B cell (primary cell): Measurements from ENCODE around the gene AIFM1. TPM values are rescaled to one million over a fixed set of nuclear protein-coding genes. Genes with fewer than 3 reads are reported as not detected.

Experiments
- ATAC-seq: fragments of 200-7000 bp; cut with Tn5 transposase; one replicate; pipeline ENCODE4 v1.10.0; 2021; ENCODE audit warnings: low read depth, mild to moderate bottlenecking, moderate number of reproducible peaks, moderate library complexity
- CTCF ChIA-PET: fragments of 350-600 bp; sonication (Branson Sonifier 250); formaldehyde crosslinking; loops from one replicate; lab custom pipeline; 2021; ENCODE audit warnings: antibody characterized with exemption, inconsistent platforms; lab: Charles Lee
- POLR2A ChIA-PET: fragments of 350-600 bp; sonication (Branson Sonifier 250); formaldehyde crosslinking; loops from one replicate; lab custom pipeline; 2021; ENCODE audit warnings: antibody characterized with exemption; lab: Charles Lee
- DNase-seq: peaks from one replicate; pipeline ENCODE4 v3.0.0; 2013
- H2AFZ ChIP-seq: 2 replicates; pipeline ENCODE4 v1.6.1; 2012; ENCODE audit warnings: mild to moderate bottlenecking, low read depth, low read length; ENCODE audit not compliant: insufficient read depth, poor library complexity, severe bottlenecking
- H3K27ac ChIP-seq, 2 donors: 1 replicate in 1 of 2; 2 replicates in 1 of 2; pipeline ENCODE4 v1.5.1; 2012 to 2013; ENCODE audit warnings: low read length in 2 of 2, mild to moderate bottlenecking in 2 of 2, moderate library complexity in 1 of 2
- H3K27me3 ChIP-seq, 4 experiments: fragments of 200-600 bp in 1 of 4; sonication (generic) in 1 of 4; replicated peaks in 1 of 4; 1 replicate in 2 of 4; 2 replicates in 2 of 4; pipeline versions ENCODE4 v1.6.1 to v1.7.0; 2013 to 2016; ENCODE audit warnings: low read length in 3 of 4, mild to moderate bottlenecking in 2 of 4, mixed read lengths in 1 of 4, moderate library complexity in 1 of 4; ENCODE audit not compliant: insufficient read depth in 4 of 4, control insufficient read depth in 3 of 4; ENCODE audit errors: control extremely low read depth in 1 of 4
- H3K36me3 ChIP-seq, 2 experiments: replicated peaks in 1 of 2; 1 replicate in 1 of 2; 2 replicates in 1 of 2; pipeline versions ENCODE4 v1.6.1 to v1.7.1; 2013; ENCODE audit warnings: low read length in 1 of 2; ENCODE audit not compliant: insufficient read depth in 2 of 2, control insufficient read depth in 1 of 2; ENCODE audit errors: control extremely low read depth in 1 of 2, extremely low read depth in 1 of 2
- H3K4me1 ChIP-seq, 2 donors: fragments of 200-600 bp in 1 of 2; sonication (generic) in 1 of 2; 1 replicate in 1 of 2; 2 replicates in 1 of 2; pipeline versions ENCODE4 v1.5.1 to v1.6.1; 2013 to 2017; ENCODE audit warnings: low read length in 2 of 2; ENCODE audit not compliant: control insufficient read depth in 2 of 2, insufficient read depth in 2 of 2
- H3K4me2 ChIP-seq: replicated peaks from 2 replicates; pipeline ENCODE3; 2012; ENCODE audit warnings: mild to moderate bottlenecking, low read depth, low read length; ENCODE audit not compliant: poor library complexity, severe bottlenecking
- H3K4me3 ChIP-seq, 5 experiments: fragments of 200-600 bp in 1 of 5; sonication (generic) in 1 of 5; 1 replicate in 3 of 5; 2 replicates in 2 of 5; pipeline versions ENCODE4 v1.5.1 to v1.7.0; 2011 to 2016; ENCODE audit warnings: low read length in 4 of 5, mild to moderate bottlenecking in 4 of 5, low read depth in 2 of 5, control low read depth in 1 of 5, moderate library complexity in 1 of 5; ENCODE audit not compliant: insufficient read depth in 1 of 5; ENCODE audit errors: control extremely low read depth in 1 of 5, extremely low read depth in 1 of 5
- H3K79me2 ChIP-seq: fragments of 200-600 bp; sonication (generic); one replicate; pipeline ENCODE4 v1.6.0; 2016; ENCODE audit warnings: low read length; ENCODE audit not compliant: control insufficient read depth, insufficient read depth
- H3K9ac ChIP-seq: fragments of 200-600 bp; sonication (generic); 2 replicates; pipeline ENCODE4 v1.6.1; 2017; ENCODE audit warnings: mild to moderate bottlenecking, low read length, moderate library complexity
- H3K9me3 ChIP-seq, 3 donors: one replicate each; pipeline versions ENCODE4 v1.6.1 to v1.7.1; 2013; ENCODE audit warnings: low read length in 2 of 3; ENCODE audit not compliant: control insufficient read depth in 2 of 3, insufficient read depth in 1 of 3; ENCODE audit errors: control extremely low read depth in 1 of 3
- H4K20me1 ChIP-seq: 2 replicates; pipeline ENCODE4 v1.6.0; 2012; ENCODE audit warnings: mild to moderate bottlenecking, low read length; ENCODE audit not compliant: insufficient read depth, control insufficient read depth, poor library complexity, severe bottlenecking
- H3K27ac Mint-ChIP-seq: one replicate; pipeline ENCODE4 v1.8.0; 2021; ENCODE audit warnings: mixed read lengths
- H3K27me3 Mint-ChIP-seq: one replicate; pipeline ENCODE4 v1.8.0; 2021; ENCODE audit warnings: mixed read lengths
- H3K4me1 Mint-ChIP-seq: one replicate; pipeline ENCODE4 v1.8.0; 2021; ENCODE audit warnings: mixed read lengths
- H3K4me3 Mint-ChIP-seq: one replicate; pipeline ENCODE4 v1.8.0; 2021; ENCODE audit warnings: mixed read lengths
- H3K9me3 Mint-ChIP-seq: one replicate; pipeline ENCODE4 v1.8.0; 2022; ENCODE audit warnings: mixed read lengths; ENCODE audit not compliant: insufficient read depth
- CTCF ChIP-seq: fragments of 200-600 bp; IDR thresholded peaks from one replicate; pipeline ENCODE4 v1.8.0; 2022; ENCODE audit warnings: antibody characterized with exemption, mild to moderate bottlenecking
- EZH2 ChIP-seq: IDR thresholded peaks from 2 replicates; pipeline ENCODE4 v1.6.1; 2012; ENCODE audit warnings: borderline replicate concordance, low read depth, mild to moderate bottlenecking, moderate library complexity, low read length; ENCODE audit not compliant: insufficient read depth, poor library complexity, severe bottlenecking
- WGBS: methylation state at CpG from one replicate; pipeline ENCODE4 v1.1.5; 2013; ENCODE audit warnings: missing lambda C conversion rate; ENCODE audit not compliant: insufficient coverage; 5-methylcytosine and 5-hydroxymethylcytosine counted together
- intact Hi-C: fragments of 100-400 bp; cut with micrococcal nuclease; formaldehyde crosslinking; loops from one replicate; pipeline ENCODE4 v1.10.0; 2022
- polyA plus RNA-seq: library from polyadenylated mRNA; depleted of rRNA; stranded (reverse); fragments of >200 nt; gene quantifications from 2 replicates; pipeline ENCODE4 v1.2.3, GENCODE V29; 2012
- total RNA-seq, 2 donors: library from RNA; stranded (reverse); fragments of 120-200 nt in 1 of 2; gene quantifications; 1 replicate in 1 of 2; 2 replicates in 1 of 2; pipeline versions ENCODE4 v1.2.3 to v1.2.4, GENCODE V29; 2013 to 2022

The AIFM1 gene
- total and polyA plus RNA-seq, 2 donors (not counting 1 experiment from before 2014, with no cell fraction given), result 11.4 to 15.9 TPM

- Histone ChIP-seq H3K4me1 (no peaks in the 10 kb centered on the region), H3K9me3 (no peaks in the 10 kb centered on the region), H2AFZ (no peak overlapping the region), H3K4me3 (no peak overlapping the region), H3K27me3 (no peaks in the 10 kb centered on the region), H3K27ac (no peak overlapping the region), H3K36me3 (no peaks in the 10 kb centered on the region), H4K20me1 (no peaks in the 10 kb centered on the region), H3K4me2 (no peak overlapping the region), H3K9ac (no peak overlapping the region), H3K79me2 (no peaks in the 10 kb centered on the region)
- TF ChIP-seq EZH2 (no peak), CTCF (no peak)
- peaks cover 9% of the 10 kb centered on the region for H3K4me1 Mint-ChIP-seq
- ChIA-PET CTCF (interaction anchor here (0.7 to 1.2 kb wide), 3 partner anchors 43 to 595 kb away, joined by 3 to 4 read pairs (median 4); no protein-coding TSS in a partner anchor), POLR2A (no interaction called here)
- DNase-seq (no peak), ATAC-seq (no peak)
- H3K27me3 Mint-ChIP-seq, result no peaks in the 10 kb centered on the region
- H3K4me3 Mint-ChIP-seq, result no peak overlapping the region
- 100% methylated on average over 2 of the region's 7 CpGs for WGBS
- no peaks in the 10 kb centered on the region for H3K9me3 Mint-ChIP-seq
- intact Hi-C loops, result no loop called here
- no peak overlapping the region for H3K27ac Mint-ChIP-seq
Measured at GRCh38 chrX:130196466-130196865, 30.8 kb upstream of the AIFM1 start.

- DNase-seq, result no peak
- H3K4me1 Mint-ChIP-seq, result peaks cover 9% of the 10 kb centered on the region
- H2AFZ ChIP-seq, result no peak overlapping the region
- ATAC-seq, result no peak
- H3K79me2 ChIP-seq, result no peaks in the 10 kb centered on the region
- H3K9ac ChIP-seq, result no peak overlapping the region
- no peaks in the 10 kb centered on the region for H3K9me3 Mint-ChIP-seq
- H3K27ac ChIP-seq, result no peak overlapping the region
- no peaks in the 10 kb centered on the region for H4K20me1 ChIP-seq
- intact Hi-C loops, result loop anchor here (5.0 kb wide), 1 partner anchor 584 kb away; no protein-coding TSS in a partner anchor
- no peak for TF ChIP-seq CTCF
- no peak for TF ChIP-seq EZH2
- H3K4me3 Mint-ChIP-seq, result no peak overlapping the region
- H3K9me3 ChIP-seq, result no peaks in the 10 kb centered on the region
- no peak overlapping the region for H3K4me2 ChIP-seq
- H3K4me3 ChIP-seq, result no peak overlapping the region
- H3K36me3 ChIP-seq, result no peaks in the 10 kb centered on the region
- no peaks in the 10 kb centered on the region for H3K27me3 Mint-ChIP-seq
- no peaks in the 10 kb centered on the region for H3K4me1 ChIP-seq
- ChIA-PET POLR2A (interaction anchor here (1.8 kb wide), 1 partner anchor 108 kb away, joined by 4 read pairs; no protein-coding TSS in a partner anchor), CTCF (interaction anchor here (1.9 to 6.9 kb wide), 7 partner anchors 15 to 130 kb away, joined by 6 to 84 read pairs (median 9); partner anchors contain the start of genes AIFM1 and RAB33A)
- no peak overlapping the region for H3K27ac Mint-ChIP-seq
- no peaks in the 10 kb centered on the region for H3K27me3 ChIP-seq
- 100% methylated on average over 1 of the region's 4 CpGs for WGBS
Measured at GRCh38 chrX:130190801-130191200, 25.2 kb upstream of the AIFM1 start.
